GM03348 (cell line): Measurements from ENCODE around the gene CKAP5.

Source experiments
- DNase-seq: peaks from one replicate; pipeline ENCODE4 v3.0.0; 2012; ENCODE audit warnings: low spot score

CKAP5 gene

GRCh38 chr11:46698597-46698996, 147.5 kb downstream of the CKAP5 start:
- no peak for DNase-seq

GRCh38 chr11:46697723-46698122, 148.4 kb downstream of the CKAP5 start:
- DNase-seq: no peak

- no peak for DNase-seq
Measured at GRCh38 chr11:46697303-46697702, 148.8 kb downstream of the CKAP5 start.

- no peak for DNase-seq
Measured at GRCh38 chr11:46696212-46696558, 149.9 kb downstream of the CKAP5 start.

GRCh38 chr11:46695345-46696211, 150.5 kb downstream of the CKAP5 start:
- no peak for DNase-seq

- DNase-seq: no peak
Measured at GRCh38 chr11:46694607-46695006, 151.5 kb downstream of the CKAP5 start.

GRCh38 chr11:46694072-46694471, 152.0 kb downstream of the CKAP5 start:
- no peak for DNase-seq

GRCh38 chr11:46693597-46694012, 152.5 kb downstream of the CKAP5 start:
- DNase-seq: no peak
